HAP-1 (cell line): Measurements from ENCODE around the gene RCN2.
"Not testable (repeated sequence)": the region's sequence is repeated elsewhere in the genome, so short reads cannot be mapped to it uniquely, and the experiment has no call there.

Experiments used
- DNase-seq, 2 experiments: peaks; one replicate each; pipeline ENCODE4 v3.0.0-alpha.2; 2016 to 2020; ENCODE audit warnings: low spot score in 2 of 2
- H3K27me3 ChIP-seq: fragments of 250-450 bp; sonication (Bioruptor Pico); 2 replicates; pipeline ENCODE4 v1.5.1; 2020; ENCODE audit warnings: low read depth, mild to moderate bottlenecking, moderate library complexity
- H3K36me3 ChIP-seq: fragments of 250-450 bp; sonication (Bioruptor Pico); replicated peaks from 2 replicates; pipeline ENCODE4 v1.5.1; 2020; ENCODE audit warnings: mild to moderate bottlenecking
- H3K4me1 ChIP-seq: fragments of 250-450 bp; sonication (Bioruptor Pico); 2 replicates; pipeline ENCODE4 v1.5.1; 2020; ENCODE audit warnings: mild to moderate bottlenecking
- H3K4me3 ChIP-seq: fragments of 250-450 bp; sonication (Bioruptor Pico); 2 replicates; pipeline ENCODE4 v1.5.1; 2020; ENCODE audit warnings: mild to moderate bottlenecking, moderate library complexity
- H3K9me3 ChIP-seq: fragments of 250-450 bp; sonication (Bioruptor Pico); 2 replicates; pipeline ENCODE4 v1.5.1; 2020; ENCODE audit warnings: mild to moderate bottlenecking, moderate library complexity
- in situ Hi-C: fragments of 300-500 bp; cut with MboI; formaldehyde crosslinking; loops from 3 replicates; pipeline ENCODE4 v1.14.3; 2020; ENCODE audit warnings: low sequenced_read_pairs, inconsistent platforms, mixed read lengths

RCN2 gene

GRCh38 chr15:76931397-76932134 lies at the start of gene RCN2:
Gene RCN2, plus strand, starts transcription at chr15:76931749. Its CDS starts 93 bp downstream, at chr15:76931842.
- peaks cover 39% of the 10 kb centered on the region for H3K36me3 ChIP-seq
- no peaks in the 10 kb centered on the region for H3K27me3 ChIP-seq
- peaks cover 45% of the 10 kb centered on the region for H3K4me1 ChIP-seq
- peak; percentile 99 to 100 for DNase-seq
- no peaks in the 10 kb centered on the region for H3K9me3 ChIP-seq
- peak within 1 kb of the TSS; percentile 51 for H3K4me3 ChIP-seq
- in situ Hi-C loops: no loop called here

GRCh38 chr15:76885212-76885611 lies 46.3 kb upstream of the RCN2 start:
- DNase-seq: no peak
- Histone ChIP-seq H3K4me1 (no peaks in the 10 kb centered on the region), H3K27me3 (no peaks in the 10 kb centered on the region), H3K9me3 (no peaks in the 10 kb centered on the region), H3K4me3 (no peak overlapping the region), H3K36me3 (peaks cover 9% of the 10 kb centered on the region; the same call in 1 of the 2 replicates)
- in situ Hi-C loops: no loop called here

GRCh38 chr15:76887280-76888141 lies 44.0 kb upstream of the RCN2 start:
- H3K9me3 ChIP-seq, H3K4me3 ChIP-seq, H3K27me3 ChIP-seq, H3K36me3 ChIP-seq, H3K4me1 ChIP-seq, DNase-seq, in situ Hi-C loops: not testable (repeated sequence)

GRCh38 chr15:76892836-76893235 lies 38.7 kb upstream of the RCN2 start:
- DNase-seq, in situ Hi-C loops, H3K4me3 ChIP-seq: not testable (repeated sequence)

GRCh38 chr15:76894174-76894573 lies 37.4 kb upstream of the RCN2 start:
- Histone ChIP-seq H3K4me3 (no peak overlapping the region), H3K4me1 (no peaks in the 10 kb centered on the region), H3K9me3 (peaks cover 2% of the 10 kb centered on the region; the same call in 1 of the 2 replicates), H3K36me3 (no peaks in the 10 kb centered on the region; the same call in 1 of the 2 replicates), H3K27me3 (no peaks in the 10 kb centered on the region)
- no peak for DNase-seq
- in situ Hi-C loops: no loop called here

More at GRCh38 chr15:76892836-76893235, 38.7 kb upstream of the RCN2 start:
- H3K4me1 ChIP-seq, H3K9me3 ChIP-seq, H3K36me3 ChIP-seq, H3K27me3 ChIP-seq: not testable (repeated sequence)

- H3K4me1 ChIP-seq: peaks cover 6% of the 10 kb centered on the region; the same call in 1 of the 2 replicates
- peaks cover 3% of the 10 kb centered on the region for H3K9me3 ChIP-seq
- in situ Hi-C loops: no loop called here
- H3K27me3 ChIP-seq: no peaks in the 10 kb centered on the region
- no peak overlapping the region for H3K4me3 ChIP-seq
- H3K36me3 ChIP-seq: peaks cover 3% of the 10 kb centered on the region
- DNase-seq: no peak
Observed at GRCh38 chr15:76898102-76898501, 33.4 kb upstream of the RCN2 start.

- H3K4me3 ChIP-seq, in situ Hi-C loops, DNase-seq, H3K9me3 ChIP-seq, H3K36me3 ChIP-seq, H3K27me3 ChIP-seq: not testable (repeated sequence)
- H3K4me1 ChIP-seq: peaks cover 18% of the 10 kb centered on the region
Observed at GRCh38 chr15:76899176-76899930, 32.2 kb upstream of the RCN2 start.

- in situ Hi-C loops, DNase-seq, H3K4me3 ChIP-seq, H3K27me3 ChIP-seq, H3K9me3 ChIP-seq, H3K36me3 ChIP-seq: not testable (repeated sequence)
- peaks cover 21% of the 10 kb centered on the region for H3K4me1 ChIP-seq
Observed at GRCh38 chr15:76899931-76900310, 31.6 kb upstream of the RCN2 start.

- Histone ChIP-seq H3K9me3 (peaks cover 3% of the 10 kb centered on the region), H3K27me3 (no peaks in the 10 kb centered on the region), H3K4me3 (no peak overlapping the region), H3K36me3 (peaks cover 3% of the 10 kb centered on the region), H3K4me1 (peaks cover 27% of the 10 kb centered on the region)
- in situ Hi-C loops: no loop called here
- no peak for DNase-seq
Observed at GRCh38 chr15:76901965-76902364, 29.6 kb upstream of the RCN2 start.

- H3K27me3 ChIP-seq: no peaks in the 10 kb centered on the region
- peaks cover 3% of the 10 kb centered on the region for H3K36me3 ChIP-seq
- peaks cover 27% of the 10 kb centered on the region for H3K4me1 ChIP-seq
- in situ Hi-C loops: no loop called here
- H3K9me3 ChIP-seq: peaks cover 3% of the 10 kb centered on the region
- peak; percentile 52 to 78 for DNase-seq
- H3K4me3 ChIP-seq: no peak overlapping the region
Observed at GRCh38 chr15:76903251-76903681, 28.3 kb upstream of the RCN2 start.

- peak; percentile 58 to 64 for DNase-seq
- H3K4me3 ChIP-seq: peak overlapping the region; percentile 88
- H3K4me1 ChIP-seq: peaks cover 27% of the 10 kb centered on the region
- no peaks in the 10 kb centered on the region for H3K27me3 ChIP-seq
- H3K36me3 ChIP-seq: peaks cover 3% of the 10 kb centered on the region; the same call in 1 of the 2 replicates
- H3K9me3 ChIP-seq: peaks cover 3% of the 10 kb centered on the region; the same call in 1 of the 2 replicates
- in situ Hi-C loops: no loop called here
Observed at GRCh38 chr15:76904461-76905012, 27.0 kb upstream of the RCN2 start.

- Histone ChIP-seq H3K4me1 (peaks cover 27% of the 10 kb centered on the region), H3K36me3 (peaks cover 3% of the 10 kb centered on the region; the same call in 1 of the 2 replicates), H3K4me3 (peak within 1 kb of the TSS; percentile 88), H3K9me3 (peaks cover 3% of the 10 kb centered on the region; the same call in 1 of the 2 replicates), H3K27me3 (no peaks in the 10 kb centered on the region)
- DNase-seq: peak; percentile 97 to 100
- in situ Hi-C loops: no loop called here
Observed at GRCh38 chr15:76905013-76905839, 26.3 kb upstream of the RCN2 start, which contains the start of gene SCAPER. Gene SCAPER, minus strand, starts transcription at chr15:76905340. Its CDS starts 21,523 bp downstream, at chr15:76883817.
